ENCODE measurements around the gene SIK3.

SIK3 gene

GRCh38 chr11:116794851-116795250 lies 303.4 kb downstream of the SIK3 start:
- Histone ChIP-seq H3K9me2 (replicated peaks; ENCODE audit: insufficient read depth, low read length) (no peaks in the 10 kb centered on the region), H3K27ac (ENCODE audit: low read length) (no peak overlapping the region), H3F3A (ENCODE audit: insufficient read depth, low read length) (no peaks in the 10 kb centered on the region), H3K4me1 (ENCODE audit: low read length) (peaks cover 5% of the 10 kb centered on the region), H3K4me2 (ENCODE audit: low read depth, low read length) (no peak overlapping the region), H3K4me3 (ENCODE audit: low read length) (no peak overlapping the region), H3K79me2 (ENCODE audit: low read length) (no peaks in the 10 kb centered on the region), H3K9me3 (replicated peaks; ENCODE audit: insufficient read depth, low read length) (no peaks in the 10 kb centered on the region), H3K36me3 (replicated peaks; ENCODE audit: insufficient read depth, low read length) (no peaks in the 10 kb centered on the region), H3K27me3 (replicated peaks; ENCODE audit: insufficient read depth, low read length) (no peaks in the 10 kb centered on the region), H3K9ac (ENCODE audit: low read length) (no peak overlapping the region), H4K20me1 (ENCODE audit: insufficient read depth, low read length) (no peaks in the 10 kb centered on the region), H2AFZ (ENCODE audit: low read length) (no peak overlapping the region)
- DNase-seq = no peak
- TF ChIP-seq EZH2phosphoT487 (IDR thresholded peaks at IDR 0.05; ENCODE audit: low read length) (no peak), CTCF (IDR thresholded peaks at IDR 0.05; ENCODE audit: low read length) (no peak)

DNA sequence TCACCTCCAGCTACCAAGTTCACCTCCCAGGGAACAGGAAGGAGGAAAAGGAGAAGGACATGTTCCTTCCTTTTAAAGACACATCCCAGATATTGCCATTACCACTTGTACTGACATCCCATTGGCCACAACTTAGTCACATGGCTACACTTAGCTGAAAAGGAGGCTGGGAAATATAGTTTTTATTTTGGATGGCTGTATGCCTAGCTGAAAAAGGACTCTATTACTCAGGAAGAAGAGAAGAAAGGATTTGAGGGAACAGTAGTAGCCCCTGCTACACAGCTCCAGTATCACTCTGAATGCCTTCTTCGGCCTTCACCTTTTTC lies 304.5 kb downstream of the SIK3 start:
- Histone ChIP-seq H3K9ac (ENCODE audit: low read length) (no peak overlapping the region), H3K4me2 (ENCODE audit: low read depth, low read length) (no peak overlapping the region), H2AFZ (ENCODE audit: low read length) (no peak overlapping the region)

More for the DNA sequence above, 304.5 kb downstream of the SIK3 start:
- H3K36me3 ChIP-seq (replicated peaks; ENCODE audit: insufficient read depth, low read length) = no peaks in the 10 kb centered on the region
- no peaks in the 10 kb centered on the region for H3K79me2 ChIP-seq (ENCODE audit: low read length)
- no peak for DNase-seq
- H3K4me1 ChIP-seq (ENCODE audit: low read length) = peaks cover 5% of the 10 kb centered on the region
- no peaks in the 10 kb centered on the region for H3K9me3 ChIP-seq (replicated peaks; ENCODE audit: insufficient read depth, low read length)
- no peaks in the 10 kb centered on the region for H4K20me1 ChIP-seq (ENCODE audit: insufficient read depth, low read length)
- no peaks in the 10 kb centered on the region for H3K9me2 ChIP-seq (replicated peaks; ENCODE audit: insufficient read depth, low read length)
- no peak for TF ChIP-seq EZH2 (optimal IDR thresholded peaks at IDR 0.05; ENCODE audit: low read depth, low read length)
- H3F3A ChIP-seq (ENCODE audit: insufficient read depth, low read length) = no peaks in the 10 kb centered on the region
- H3K27ac ChIP-seq (ENCODE audit: low read length) = no peak overlapping the region
- no peaks in the 10 kb centered on the region for H3K27me3 ChIP-seq (replicated peaks; ENCODE audit: insufficient read depth, low read length)
- no peak overlapping the region for H3K4me3 ChIP-seq (ENCODE audit: low read length)

Measured in MM.1S (cell line).